Osteoblast (primary cell): ENCODE results near the gene LRR1. TPM values are rescaled to one million over a fixed set of nuclear protein-coding genes. Genes with fewer than 3 reads are reported as not detected.
"Not testable (repeated sequence)": the region's sequence is repeated elsewhere in the genome, so short reads cannot be mapped to it uniquely, and the experiment has no call there.

Source experiments
- DNase-seq: peaks from one replicate; pipeline ENCODE4 v3.0.0; 2011; ENCODE audit warnings: low spot score, mixed read lengths; ENCODE audit not compliant: insufficient read length; ENCODE audit errors: missing footprints
- H2AFZ ChIP-seq: 2 replicates; pipeline ENCODE4 v1.6.0; 2011; ENCODE audit warnings: mild to moderate bottlenecking, low read length
- H3K27ac ChIP-seq: 2 replicates; pipeline ENCODE4 v1.5.1; 2011; ENCODE audit warnings: mild to moderate bottlenecking, low read depth, low read length, moderate library complexity
- H3K27me3 ChIP-seq: 2 replicates; pipeline ENCODE4 v1.6.0; 2012; ENCODE audit warnings: mild to moderate bottlenecking, control low read depth, inconsistent platforms, low read length, moderate library complexity; ENCODE audit not compliant: insufficient read depth
- H3K36me3 ChIP-seq: 2 replicates; pipeline ENCODE4 v1.5.1; 2011; ENCODE audit warnings: mild to moderate bottlenecking, low read length, control low read depth, moderate library complexity; ENCODE audit not compliant: insufficient read depth
- H3K4me1 ChIP-seq: 2 replicates; pipeline ENCODE4 v1.5.1; 2011; ENCODE audit warnings: mild to moderate bottlenecking, low read length, control low read depth, moderate library complexity; ENCODE audit not compliant: insufficient read depth
- H3K4me2 ChIP-seq: 2 replicates; pipeline ENCODE4 v1.6.0; 2011; ENCODE audit warnings: mild to moderate bottlenecking, low read length; ENCODE audit not compliant: insufficient read depth
- H3K4me3 ChIP-seq: fragments of 200-600 bp; sonication (generic); 3 replicates; pipeline ENCODE4 v1.5.1; 2012; ENCODE audit warnings: mild to moderate bottlenecking, low read length, inconsistent platforms; ENCODE audit not compliant: insufficient read depth
- H3K79me2 ChIP-seq: 2 replicates; pipeline ENCODE4 v1.6.0; 2012; ENCODE audit warnings: mild to moderate bottlenecking, low read length, control low read depth, inconsistent platforms; ENCODE audit not compliant: insufficient read depth
- H3K9me3 ChIP-seq: 2 replicates; pipeline ENCODE4 v1.5.1; 2011; ENCODE audit warnings: low read depth, low read length, control low read depth
- H4K20me1 ChIP-seq: 2 replicates; pipeline ENCODE4 v1.6.0; 2012; ENCODE audit warnings: mild to moderate bottlenecking, low read length, control low read depth; ENCODE audit not compliant: insufficient read depth
- CTCF ChIP-seq: IDR thresholded peaks from 2 replicates; pipeline ENCODE4 v1.5.1; 2011; ENCODE audit warnings: mild to moderate bottlenecking, low read depth, low read length, moderate library complexity; ENCODE audit errors: extremely low read depth
- small RNA-seq: library from RNA; depleted of rRNA; stranded (forward); fragments of <200 nt; gene quantifications from one replicate; pipeline ENCODE3, GENCODE V24; 2012
- total RNA-seq: library from RNA; depleted of rRNA; stranded (reverse); fragments of >200 nt; gene quantifications from 2 replicates; pipeline ENCODE4 v1.2.3, GENCODE V29; 2012

The LRR1 gene
- total RNA-seq, 1 donor = 7.6 TPM

DNA sequence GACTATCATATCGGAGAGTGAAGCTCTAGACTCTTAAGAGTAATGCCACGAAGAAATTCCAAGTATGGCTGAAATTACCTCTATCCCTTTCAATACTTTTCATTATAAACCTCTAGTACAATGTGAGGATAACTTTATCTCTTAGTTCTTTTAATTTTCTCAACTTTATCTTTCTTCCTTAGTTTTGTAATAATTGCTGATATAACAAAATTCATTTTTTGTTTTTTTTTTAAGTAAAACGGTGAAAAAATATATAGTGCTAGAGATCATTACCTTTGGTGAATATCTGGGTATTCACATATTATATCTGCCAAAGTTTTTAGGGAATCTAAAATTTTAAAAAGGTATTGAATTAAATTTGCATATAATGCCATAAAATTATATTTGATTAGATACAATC, 55.8 kb downstream of the LRR1 start:
- H4K20me1 ChIP-seq = no peaks in the 10 kb centered on the region
- no peak overlapping the region for H2AFZ ChIP-seq
- H3K9me3 ChIP-seq = no peaks in the 10 kb centered on the region
- H3K4me3 ChIP-seq = no peak overlapping the region
- no peak overlapping the region for H3K4me2 ChIP-seq
- no peaks in the 10 kb centered on the region for H3K36me3 ChIP-seq
- TF ChIP-seq CTCF = no peak
- no peaks in the 10 kb centered on the region for H3K27me3 ChIP-seq
- no peaks in the 10 kb centered on the region for H3K79me2 ChIP-seq
- no peak for DNase-seq
- H3K27ac ChIP-seq = no peak overlapping the region
- no peaks in the 10 kb centered on the region for H3K4me1 ChIP-seq

GRCh38 chr14:49657500-49657899, 58.8 kb downstream of the LRR1 start:
- not testable (repeated sequence) for H3K4me1 ChIP-seq, H4K20me1 ChIP-seq, DNase-seq, H3K9me3 ChIP-seq, H3K79me2 ChIP-seq, H3K36me3 ChIP-seq, H3K4me2 ChIP-seq, H2AFZ ChIP-seq, H3K4me3 ChIP-seq, H3K27ac ChIP-seq, H3K27me3 ChIP-seq

GRCh38 chr14:49659526-49660455, 61.1 kb downstream of the LRR1 start:
- no peak overlapping the region for H2AFZ ChIP-seq
- no peaks in the 10 kb centered on the region for H3K9me3 ChIP-seq
- no peaks in the 10 kb centered on the region for H3K27me3 ChIP-seq
- no peaks in the 10 kb centered on the region for H3K36me3 ChIP-seq
- TF ChIP-seq CTCF = no peak
- H3K79me2 ChIP-seq = no peaks in the 10 kb centered on the region
- H3K4me3 ChIP-seq = no peak overlapping the region
- H3K4me1 ChIP-seq = no peaks in the 10 kb centered on the region
- H3K4me2 ChIP-seq = no peak overlapping the region
- H4K20me1 ChIP-seq = no peaks in the 10 kb centered on the region
- no peak overlapping the region for H3K27ac ChIP-seq
- DNase-seq = no peak

Small RNA genes lying within 50 kb of the gene (small RNA-seq; reads per million reads assigned to genes)
- gene AL139099.3 (not detected), gene AL139099.4 (not detected), gene RF00019 (not detected), gene RNA5SP384 (not detected)

Other genes with a start within 250 kb of the LRR1 start
- gene RPS29, start 12.6 kb upstream of the LRR1 start, total RNA-seq = 3,421 and 4,153 TPM in 2 replicates
- gene RPL36AL, start 21.7 kb downstream of the LRR1 start, total RNA-seq = 181 and 192 TPM in 2 replicates
- gene MGAT2, start 21.9 kb downstream of the LRR1 start, total RNA-seq = 63.0 and 63.1 TPM in 2 replicates
- gene DNAAF2, start 36.3 kb downstream of the LRR1 start, total RNA-seq = 9.8 and 10.0 TPM in 2 replicates
- 4.4 and 6.2 TPM in 2 replicates for gene POLE2, start 89.3 kb downstream of the LRR1 start, total RNA-seq
- 2.9 and 4.7 TPM in 2 replicates for gene KLHDC1, start 94.2 kb downstream of the LRR1 start, total RNA-seq
- 83.2 and 110 TPM in 2 replicates for gene KLHDC2, start 169.2 kb downstream of the LRR1 start, total RNA-seq